Measurements from ENCODE around the gene MACROD1.

GRCh38 chr11:63997104-63997700 is 168.7 kb downstream of the MACROD1 start:
- no peak for TF ChIP-seq CTCF (IDR thresholded peaks at IDR 0.05)
- no peak for TF ChIP-seq POLR2A (IDR thresholded peaks at IDR 0.05)
